K562 (cell line): ENCODE data around the gene ABAT. TPM values are rescaled to one million over a fixed set of nuclear protein-coding genes. Genes with fewer than 3 reads are reported as not detected.

Experiments used
- ATAC-seq: fragments of 200-7000 bp; cut with Tn5 transposase; 3 replicates; pipeline ENCODE4 v1.9.1; 2020; ENCODE audit warnings: moderate library complexity
- BruUV-seq: library from RNA; stranded (reverse); fragments of 400-500 nt; replicated peaks from 2 replicates; lab custom pipeline; 2021; lab: Mats Ljungman, UMichigan
- CTCF ChIA-PET: fragments of 300-600 bp; formaldehyde crosslinking; extraction: SDS; loops from one replicate; lab custom pipeline; 2021; ENCODE audit warnings: low intra/inter-chr PET ratio; lab: Yijun Ruan, JAX
- POLR2A ChIA-PET: fragments of 300-600, 350-650 bp; sonication (Branson Sonifier 250); formaldehyde crosslinking; extraction: SDS; loops from one replicate; lab custom pipeline; 2021; ENCODE audit warnings: antibody characterized with exemption, inconsistent platforms; lab: Yijun Ruan, JAX
- DNase-seq, 4 experiments: peaks; one replicate each; pipeline versions ENCODE4 v3.0.0 to v3.0.0-alpha.2; 2011 to 2018; ENCODE audit warnings: low spot score in 3 of 4, mixed read lengths in 3 of 4; ENCODE audit errors: extremely low read depth in 1 of 4
- FAIRE-seq: peaks from 2 replicates; lab custom pipeline; 2011; peaks lifted over from hg19 to GRCh38; lab: Jason Lieb, UNC
- H2AFZ ChIP-seq: 2 replicates; pipeline ENCODE4 v1.6.0; 2011; ENCODE audit warnings: low read depth, low read length, control low read depth, inconsistent platforms
- H3K27ac ChIP-seq: fragments of 200-600 bp; 3 replicates; pipeline ENCODE4 v1.8.0; 2011; ENCODE audit warnings: low read depth, mild to moderate bottlenecking, control low read depth, inconsistent platforms, low read length, moderate library complexity, mixed read lengths; ENCODE audit errors: extremely low read depth
- H3K27me3 ChIP-seq, 2 experiments: fragments of 300-600 bp in 1 of 2; 2 replicates in 1 of 2; 3 replicates in 1 of 2; pipeline versions ENCODE4 v1.6.0 to v1.8.0; 2011; ENCODE audit warnings: inconsistent platforms in 2 of 2, low read length in 2 of 2, mild to moderate bottlenecking in 1 of 2, mixed read lengths in 1 of 2, moderate library complexity in 1 of 2; ENCODE audit not compliant: control insufficient read depth in 2 of 2, insufficient read depth in 2 of 2
- H3K36me3 ChIP-seq: fragments of 300-600 bp; 3 replicates; pipeline ENCODE4 v1.8.0; 2011; ENCODE audit warnings: mild to moderate bottlenecking, low read length, inconsistent platforms; ENCODE audit not compliant: control insufficient read depth, insufficient read depth
- H3K4me1 ChIP-seq, 2 experiments: fragments of 200-600 bp in 1 of 2; replicated peaks in 1 of 2; 2 replicates in 1 of 2; 3 replicates in 1 of 2; pipeline versions ENCODE4 v1.5.1 to v1.8.0; 2011; ENCODE audit warnings: inconsistent platforms in 2 of 2, low read length in 2 of 2, mild to moderate bottlenecking in 1 of 2, mixed read lengths in 1 of 2, moderate library complexity in 1 of 2; ENCODE audit not compliant: control insufficient read depth in 2 of 2, insufficient read depth in 2 of 2
- H3K4me2 ChIP-seq: 2 replicates; pipeline ENCODE4 v1.6.1; 2011; ENCODE audit warnings: low read length, control low read depth, inconsistent platforms, mixed read lengths; ENCODE audit not compliant: insufficient read depth
- H3K4me3 ChIP-seq: fragments of 200-600 bp; sonication (generic), shearing (Covaris generic); 2 replicates; pipeline ENCODE4 v1.5.1; 2016; ENCODE audit warnings: control low read depth, inconsistent platforms
- H3K79me2 ChIP-seq: fragments of 200-600 bp; 3 replicates; pipeline ENCODE4 v1.8.0; 2011; ENCODE audit warnings: low read length, inconsistent platforms; ENCODE audit not compliant: control insufficient read depth, insufficient read depth
- H3K9ac ChIP-seq, 2 experiments: 2 replicates each; pipeline versions ENCODE4 v1.6.0 to v1.6.1; 2011; ENCODE audit warnings: low read depth in 2 of 2, low read length in 2 of 2, control low read depth in 1 of 2, inconsistent platforms in 1 of 2, mild to moderate bottlenecking in 1 of 2, mixed read lengths in 1 of 2; ENCODE audit not compliant: insufficient read depth in 1 of 2
- H3K9me1 ChIP-seq: one replicate; pipeline ENCODE4 v1.6.0; 2011; ENCODE audit warnings: inconsistent platforms, mild to moderate bottlenecking, low read length, moderate library complexity; ENCODE audit not compliant: control insufficient read depth, insufficient read depth
- H3K9me3 ChIP-seq: replicated peaks from 2 replicates; pipeline ENCODE4 v1.5.1; 2011; ENCODE audit warnings: low read depth, low read length, inconsistent platforms; ENCODE audit not compliant: control insufficient read depth, insufficient read depth
- H4K20me1 ChIP-seq: replicated peaks from 2 replicates; pipeline ENCODE4 v1.6.1; 2011; ENCODE audit warnings: low read length, inconsistent platforms, mixed read lengths; ENCODE audit not compliant: control insufficient read depth, insufficient read depth
- BMI1 ChIP-seq: fragments of 150-350 bp; IDR thresholded peaks from 2 replicates; pipeline ENCODE4 v1.6.1; 2014; ENCODE audit warnings: low read length
- CCAR2 ChIP-seq: fragments of 200-400 bp; formaldehyde crosslinking; IDR thresholded peaks from 2 replicates; pipeline ENCODE4 v1.6.1; 2017; ENCODE audit warnings: mild to moderate bottlenecking, low read depth, low read length
- CREBBP ChIP-seq: IDR thresholded peaks from one replicate; pipeline ENCODE4 v1.6.1; 2012; ENCODE audit warnings: low read depth, mild to moderate bottlenecking, control low read depth, inconsistent platforms, low read length
- GATA2 ChIP-seq: sonication (generic); formaldehyde crosslinking; IDR thresholded peaks from 2 replicates; pipeline ENCODE4 v1.4.0; 2020; ENCODE audit warnings: mild to moderate bottlenecking, missing genetic modification reagents
- HEY1 ChIP-seq: fragments of 250-450 bp; sonication (Bioruptor Pico); IDR thresholded peaks from 2 replicates; pipeline ENCODE4 v1.5.0; 2020; ENCODE audit warnings: mild to moderate bottlenecking, moderate library complexity, borderline replicate concordance
- MXI1 ChIP-seq: IDR thresholded peaks from 2 replicates; pipeline ENCODE4 v1.6.1; 2011; ENCODE audit warnings: low read depth, mild to moderate bottlenecking, improper control_type of control experiment, low read length
- PHF20 ChIP-seq: fragments of 450-650 bp; IDR thresholded peaks from 2 replicates; pipeline ENCODE4 v1.6.1; 2018; ENCODE audit not compliant: partially characterized antibody
- SETDB1 ChIP-seq: IDR thresholded peaks from one replicate; pipeline ENCODE4 v1.6.1; 2012; ENCODE audit warnings: low read length, control low read depth, inconsistent platforms
- SRF ChIP-seq, 2 experiments: fragments of 250-450, 450-650 bp in 1 of 2; sonication (Bioruptor Pico) in 1 of 2; sonication (generic) in 1 of 2; formaldehyde crosslinking; IDR thresholded peaks; 2 replicates each; pipeline versions ENCODE4 v1.5.0 to v1.5.1; 2020 to 2022; ENCODE audit warnings: mild to moderate bottlenecking in 1 of 2, missing genetic modification reagents in 1 of 2
- WHSC1 ChIP-seq: IDR thresholded peaks from one replicate; pipeline ENCODE4 v1.6.1; 2012; ENCODE audit warnings: low read length, control low read depth, inconsistent platforms
- ZBTB17 ChIP-seq: fragments of 450-650 bp; formaldehyde crosslinking; IDR thresholded peaks from 2 replicates; pipeline ENCODE4 v1.4.0; 2020; ENCODE audit warnings: mild to moderate bottlenecking
- ZFPM2 ChIP-seq: fragments of 250-450 bp; sonication (Bioruptor Pico); IDR thresholded peaks from 2 replicates; pipeline ENCODE4 v1.5.1; 2022; ENCODE audit warnings: mild to moderate bottlenecking
- ZNF12 ChIP-seq: sonication (generic); formaldehyde crosslinking; IDR thresholded peaks from 2 replicates; pipeline ENCODE4 v1.4.0; 2020; ENCODE audit warnings: mild to moderate bottlenecking, missing genetic modification reagents
- ZNF165 ChIP-seq: fragments of 250-450 bp; sonication (Bioruptor Pico); IDR thresholded peaks from 2 replicates; pipeline ENCODE4 v1.4.0; 2020; ENCODE audit warnings: borderline replicate concordance
- ZNF174 ChIP-seq: fragments of 250-450 bp; sonication (Bioruptor Pico); IDR thresholded peaks from 2 replicates; pipeline ENCODE4 v1.4.0; 2020; ENCODE audit warnings: mild to moderate bottlenecking
- ZNF384 ChIP-seq: IDR thresholded peaks from 2 replicates; pipeline ENCODE4 v1.6.1; 2012; ENCODE audit warnings: low read depth, low read length, improper control_type of control experiment
- ZNF551 ChIP-seq: fragments of 250-450 bp; sonication (Bioruptor Pico); IDR thresholded peaks from 2 replicates; pipeline ENCODE4 v1.5.0; 2021; ENCODE audit warnings: mild to moderate bottlenecking, moderate library complexity
- WGBS: fragments of 100-300 bp; shearing (Covaris generic); methylation state at CpG from one replicate; pipeline ENCODE4 v1.1.6; 2016; ENCODE audit warnings: low coverage, mixed read lengths; ENCODE audit not compliant: insufficient coverage; ENCODE audit errors: missing lambda C conversion rate; 5-methylcytosine and 5-hydroxymethylcytosine counted together
- in situ Hi-C: fragments of 300-500 bp; cut with MboI; formaldehyde crosslinking; loops from 4 replicates; pipeline ENCODE4 v1.15.0; 2018; ENCODE audit warnings: inconsistent platforms, mixed read lengths
- intact Hi-C: fragments of 100-400 bp; cut with micrococcal nuclease; formaldehyde crosslinking; loops from 2 replicates; pipeline ENCODE4 v1.14.2; 2022
- polyA plus RNA-seq, 8 experiments: library from polyadenylated mRNA; depleted of rRNA in 4 of 8; stranded (reverse) in 5 of 8; unstranded in 3 of 8; fragments of >200 nt; fragmentation: Nextera tagmentation in 2 of 8; fragmentation: Illumina TruSeq in 1 of 8; extraction: Ambion mirVana in 2 of 8; extraction: Trizol in 1 of 8; gene quantifications; 2 replicates each; pipeline versions ENCODE4 v1.2.1 to v1.2.3, GENCODE V29; 2011 to 2014; ENCODE audit warnings: inconsistent platforms in 1 of 8, missing spikeins in 1 of 8
- total RNA-seq, 7 experiments: library from RNA; depleted of rRNA in 6 of 7; stranded (reverse); fragments of >200 nt in 6 of 7; fragmentation: Illumina TruSeq in 2 of 7; extraction: Trizol in 2 of 7; gene quantifications; 2 replicates each; pipeline versions ENCODE4 v1.2.1 to v1.2.3, GENCODE V29; 2011 to 2021; ENCODE audit warnings: low replicate concordance in 1 of 7
- TF ChIP-seq, protein P1 (sequence below), 2 experiments: IDR thresholded peaks; 2 replicates each; pipeline ENCODE4 v1.6.1; 2012; ENCODE audit warnings: improper control_type of control experiment in 2 of 2, low read depth in 2 of 2, low read length in 2 of 2, borderline replicate concordance in 1 of 2
- TF ChIP-seq, protein P2 (sequence below): fragments of 250-450 bp; sonication (Bioruptor Pico); IDR thresholded peaks from 2 replicates; pipeline ENCODE4 v1.8.0; 2022; ENCODE audit warnings: moderate library complexity, mild to moderate bottlenecking, inconsistent platforms
- TF ChIP-seq, protein P3 (sequence below): fragments of 250-450 bp; sonication (Bioruptor Pico); IDR thresholded peaks from 2 replicates; pipeline ENCODE4 v1.4.0; 2020; ENCODE audit warnings: mild to moderate bottlenecking, moderate library complexity, borderline replicate concordance

ABAT gene
- total and polyA plus RNA-seq, 9 of the 15 experiments (the other 6 are each of a cell fraction or from before 2014, with no cell fraction given): 0.01 to 0.49 (median 0.10) TPM

DNA sequence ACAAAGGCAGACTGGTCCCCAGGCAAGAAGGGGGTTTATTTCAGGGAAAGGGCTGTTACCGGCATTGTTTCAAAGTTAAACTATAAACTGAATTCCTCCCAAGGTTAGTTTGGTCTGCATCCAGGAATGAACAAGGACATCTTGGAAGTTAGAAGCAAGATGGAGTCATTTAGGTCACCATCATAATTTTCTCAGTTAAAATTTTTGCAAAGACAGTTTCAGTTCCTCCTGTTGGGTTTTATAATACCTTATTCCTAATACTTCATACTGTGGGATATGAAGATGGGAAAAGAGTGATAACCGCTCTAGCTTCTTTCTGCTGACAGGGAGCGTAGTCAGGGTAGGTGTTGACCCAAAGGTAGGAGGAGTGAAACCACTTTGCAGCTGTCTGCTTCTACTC lies 148.0 kb downstream of the ABAT start:
- BruUV-seq: no TSS peak
- H3K79me2 ChIP-seq: no peaks in the 10 kb centered on the region
- H3K27ac ChIP-seq: no peak overlapping the region
- no peak for FAIRE-seq
- ChIA-PET POLR2A (interaction anchor here (0.5 to 0.9 kb wide), 4 partner anchors 9 to 1125 kb away, joined by 3 read pairs; no protein-coding TSS in a partner anchor), CTCF (no interaction called here)
- no peak for DNase-seq
- no peak overlapping the region for H3K4me2 ChIP-seq
- intact Hi-C loops (no loop called here), in situ Hi-C loops (no loop called here)
- no peaks in the 10 kb centered on the region for H3K4me1 ChIP-seq
- no peaks in the 10 kb centered on the region for H4K20me1 ChIP-seq
- H3K9ac ChIP-seq: no peak overlapping the region
- H3K36me3 ChIP-seq: peaks cover 82% of the 10 kb centered on the region
- no peak overlapping the region for H3K4me3 ChIP-seq
- no peaks in the 10 kb centered on the region for H3K9me1 ChIP-seq
- 96% methylated on average over 3 of the region's 3 CpGs for WGBS
- TF ChIP-seq ZNF12 (CRISPR knock-in tag) (no peak), ZBTB17 (CRISPR knock-in tag) (no peak), BMI1 (no peak), ZNF551 (CRISPR knock-in tag) (no peak), SETDB1 (no peak), WHSC1 (no peak), ZNF384 (no peak), CCAR2 (no peak), GATA2 (no peak), ZNF165 (CRISPR knock-in tag) (no peak), CREBBP (no peak), ZNF174 (CRISPR knock-in tag) (no peak), HEY1 (no peak), PHF20 (no peak), MXI1 (no peak), SRF (CRISPR knock-in tag; IDR thresholded peaks at IDR 0.05) (no peak), ZFPM2 (CRISPR knock-in tag) (no peak)
- TF ChIP-seq, protein P1, sequence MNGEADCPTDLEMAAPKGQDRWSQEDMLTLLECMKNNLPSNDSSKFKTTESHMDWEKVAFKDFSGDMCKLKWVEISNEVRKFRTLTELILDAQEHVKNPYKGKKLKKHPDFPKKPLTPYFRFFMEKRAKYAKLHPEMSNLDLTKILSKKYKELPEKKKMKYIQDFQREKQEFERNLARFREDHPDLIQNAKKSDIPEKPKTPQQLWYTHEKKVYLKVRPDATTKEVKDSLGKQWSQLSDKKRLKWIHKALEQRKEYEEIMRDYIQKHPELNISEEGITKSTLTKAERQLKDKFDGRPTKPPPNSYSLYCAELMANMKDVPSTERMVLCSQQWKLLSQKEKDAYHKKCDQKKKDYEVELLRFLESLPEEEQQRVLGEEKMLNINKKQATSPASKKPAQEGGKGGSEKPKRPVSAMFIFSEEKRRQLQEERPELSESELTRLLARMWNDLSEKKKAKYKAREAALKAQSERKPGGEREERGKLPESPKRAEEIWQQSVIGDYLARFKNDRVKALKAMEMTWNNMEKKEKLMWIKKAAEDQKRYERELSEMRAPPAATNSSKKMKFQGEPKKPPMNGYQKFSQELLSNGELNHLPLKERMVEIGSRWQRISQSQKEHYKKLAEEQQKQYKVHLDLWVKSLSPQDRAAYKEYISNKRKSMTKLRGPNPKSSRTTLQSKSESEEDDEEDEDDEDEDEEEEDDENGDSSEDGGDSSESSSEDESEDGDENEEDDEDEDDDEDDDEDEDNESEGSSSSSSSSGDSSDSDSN (IDR thresholded peaks at IDR 0.05; ENCODE audit: borderline replicate concordance in 1 of 2, low read depth in 2 of 2, low read length in 2 of 2): no peak
- TF ChIP-seq, protein P2, sequence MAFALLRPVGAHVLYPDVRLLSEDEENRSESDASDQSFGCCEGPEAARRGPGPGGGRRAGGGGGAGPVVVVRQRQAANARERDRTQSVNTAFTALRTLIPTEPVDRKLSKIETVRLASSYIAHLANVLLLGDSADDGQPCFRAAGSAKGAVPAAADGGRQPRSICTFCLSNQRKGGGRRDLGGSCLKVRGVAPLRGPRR: no peak
- TF ChIP-seq, protein P3, sequence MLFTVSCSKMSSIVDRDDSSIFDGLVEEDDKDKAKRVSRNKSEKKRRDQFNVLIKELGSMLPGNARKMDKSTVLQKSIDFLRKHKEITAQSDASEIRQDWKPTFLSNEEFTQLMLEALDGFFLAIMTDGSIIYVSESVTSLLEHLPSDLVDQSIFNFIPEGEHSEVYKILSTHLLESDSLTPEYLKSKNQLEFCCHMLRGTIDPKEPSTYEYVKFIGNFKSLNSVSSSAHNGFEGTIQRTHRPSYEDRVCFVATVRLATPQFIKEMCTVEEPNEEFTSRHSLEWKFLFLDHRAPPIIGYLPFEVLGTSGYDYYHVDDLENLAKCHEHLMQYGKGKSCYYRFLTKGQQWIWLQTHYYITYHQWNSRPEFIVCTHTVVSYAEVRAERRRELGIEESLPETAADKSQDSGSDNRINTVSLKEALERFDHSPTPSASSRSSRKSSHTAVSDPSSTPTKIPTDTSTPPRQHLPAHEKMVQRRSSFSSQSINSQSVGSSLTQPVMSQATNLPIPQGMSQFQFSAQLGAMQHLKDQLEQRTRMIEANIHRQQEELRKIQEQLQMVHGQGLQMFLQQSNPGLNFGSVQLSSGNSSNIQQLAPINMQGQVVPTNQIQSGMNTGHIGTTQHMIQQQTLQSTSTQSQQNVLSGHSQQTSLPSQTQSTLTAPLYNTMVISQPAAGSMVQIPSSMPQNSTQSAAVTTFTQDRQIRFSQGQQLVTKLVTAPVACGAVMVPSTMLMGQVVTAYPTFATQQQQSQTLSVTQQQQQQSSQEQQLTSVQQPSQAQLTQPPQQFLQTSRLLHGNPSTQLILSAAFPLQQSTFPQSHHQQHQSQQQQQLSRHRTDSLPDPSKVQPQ (CRISPR knock-in tag): no peak
- no peak for ATAC-seq
- H3K27me3 ChIP-seq: no peaks in the 10 kb centered on the region
- H2AFZ ChIP-seq: no peak overlapping the region
- H3K9me3 ChIP-seq: no peaks in the 10 kb centered on the region
